ENCODE data around the gene DNASE1.

- TF ChIP-seq CTCF (IDR thresholded peaks at IDR 0.05) (no peak), POLR2A (IDR thresholded peaks at IDR 0.05) (no peak)
Observed at GRCh38 chr16:3677994-3678393, 23.5 kb downstream of the DNASE1 start.
